SU-DHL-6 (cell line): Measurements from ENCODE around the gene DSTN.

ENCODE experiments used
- H2AFZ ChIP-seq: fragments of 200-600 bp; sonication (generic); 2 replicates; pipeline ENCODE4 v1.6.1; 2014; ENCODE audit warnings: low read depth, mild to moderate bottlenecking, moderate library complexity, mixed read lengths, antibody characterized with exemption, low read length; ENCODE audit not compliant: severe bottlenecking
- H3F3A ChIP-seq: fragments of 200-600 bp; shearing (Covaris generic); 2 replicates; pipeline ENCODE4 v1.6.0; 2016; ENCODE audit warnings: antibody characterized with exemption, mild to moderate bottlenecking; ENCODE audit not compliant: insufficient read depth
- H3K27ac ChIP-seq: fragments of 200-600 bp; sonication (generic); 2 replicates; pipeline ENCODE4 v1.5.1; 2016; ENCODE audit warnings: low read depth, mild to moderate bottlenecking, low read length, moderate library complexity, mixed read lengths
- H3K27me3 ChIP-seq: fragments of 200-600 bp; sonication (generic), shearing (Covaris generic); 2 replicates; pipeline ENCODE4 v1.6.0; 2014; ENCODE audit warnings: mild to moderate bottlenecking, low read length
- H3K36me3 ChIP-seq: fragments of 200-600 bp; sonication (generic); 2 replicates; pipeline ENCODE4 v1.6.1; 2014; ENCODE audit warnings: mild to moderate bottlenecking, low read length, mixed read lengths
- H3K4me2 ChIP-seq: fragments of 300-600, 200-600 bp; shearing (Covaris generic), sonication (generic); 2 replicates; pipeline ENCODE4 v1.6.0; 2014; ENCODE audit warnings: low read length, low read depth, mild to moderate bottlenecking; ENCODE audit not compliant: poor library complexity, severe bottlenecking
- H3K4me3 ChIP-seq: fragments of 200-600 bp; sonication (generic); 2 replicates; pipeline ENCODE4 v1.5.1; 2014; ENCODE audit warnings: antibody characterized with exemption, low read length, mild to moderate bottlenecking, mixed read lengths; ENCODE audit not compliant: insufficient read depth, poor library complexity, severe bottlenecking
- H3K79me2 ChIP-seq: fragments of 200-600 bp; sonication (generic); 2 replicates; pipeline ENCODE4 v1.6.1; 2014; ENCODE audit warnings: mild to moderate bottlenecking, low read length, moderate library complexity; ENCODE audit not compliant: insufficient read depth
- H3K9ac ChIP-seq: fragments of 200-600 bp; sonication (generic); 2 replicates; pipeline ENCODE4 v1.7.0; 2014; ENCODE audit warnings: mild to moderate bottlenecking, low read length
- H3K9me2 ChIP-seq: fragments of 200-600 bp; sonication (generic); replicated peaks from 2 replicates; pipeline ENCODE4 v1.6.1; 2014; ENCODE audit warnings: low read length; ENCODE audit not compliant: insufficient read depth
- H3K9me3 ChIP-seq: fragments of 200-600 bp; sonication (generic); 2 replicates; pipeline ENCODE4 v1.6.1; 2014; ENCODE audit warnings: low read length, mixed read lengths; ENCODE audit not compliant: insufficient read depth
- H4K20me1 ChIP-seq: fragments of 200-600 bp; sonication (generic); 2 replicates; pipeline ENCODE4 v1.6.1; 2014; ENCODE audit warnings: low read depth, mild to moderate bottlenecking, antibody characterized with exemption, low read length, moderate library complexity, mixed read lengths
- EZH2phosphoT487 ChIP-seq: fragments of 200-600 bp; sonication (generic), shearing (Covaris generic); conservative IDR thresholded peaks from 2 replicates; pipeline ENCODE4 v1.6.1; 2018; ENCODE audit warnings: mild to moderate bottlenecking, antibody characterized with exemption, low read length, moderate library complexity, mixed read lengths
- TF ChIP-seq, protein P1 (sequence below): fragments of 200-600 bp; sonication (generic); IDR thresholded peaks from one replicate; pipeline ENCODE4 v1.5.1; 2017; ENCODE audit warnings: antibody characterized with exemption, mild to moderate bottlenecking, low read length, moderate library complexity; ENCODE audit not compliant: insufficient read depth, poor library complexity, severe bottlenecking

DSTN gene

DNA sequence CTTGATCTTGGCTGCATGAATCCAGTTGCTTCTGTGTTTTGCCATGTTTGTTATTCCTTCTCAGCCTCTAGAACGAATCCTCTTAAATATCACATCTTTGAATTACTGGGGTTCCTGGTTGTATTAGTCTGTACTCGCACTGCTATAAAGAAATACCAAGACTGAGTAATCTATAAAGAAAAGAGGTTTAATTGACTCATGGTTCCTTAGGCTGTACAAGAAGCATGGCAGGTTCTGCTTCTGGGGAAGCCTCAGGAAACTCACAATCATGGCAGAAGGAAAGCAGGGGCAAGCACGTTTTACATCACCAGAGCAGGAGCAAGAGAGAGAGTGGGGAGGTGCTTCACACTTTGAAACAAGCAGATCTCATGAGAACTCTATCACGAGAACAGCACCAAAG lies 20.7 kb upstream of the DSTN start:
- Histone ChIP-seq H3K36me3 (no peaks in the 10 kb centered on the region), H3K27me3 (no peaks in the 10 kb centered on the region), H3K27ac (no peak overlapping the region), H3K4me3 (no peak overlapping the region), H3K4me2 (no peak overlapping the region), H3K9ac (no peak overlapping the region), H4K20me1 (no peaks in the 10 kb centered on the region), H3K9me2 (no peaks in the 10 kb centered on the region), H3K79me2 (no peaks in the 10 kb centered on the region), H3K9me3 (no peaks in the 10 kb centered on the region), H3F3A (no peaks in the 10 kb centered on the region), H2AFZ (no peak overlapping the region)
- TF ChIP-seq, protein P1, sequence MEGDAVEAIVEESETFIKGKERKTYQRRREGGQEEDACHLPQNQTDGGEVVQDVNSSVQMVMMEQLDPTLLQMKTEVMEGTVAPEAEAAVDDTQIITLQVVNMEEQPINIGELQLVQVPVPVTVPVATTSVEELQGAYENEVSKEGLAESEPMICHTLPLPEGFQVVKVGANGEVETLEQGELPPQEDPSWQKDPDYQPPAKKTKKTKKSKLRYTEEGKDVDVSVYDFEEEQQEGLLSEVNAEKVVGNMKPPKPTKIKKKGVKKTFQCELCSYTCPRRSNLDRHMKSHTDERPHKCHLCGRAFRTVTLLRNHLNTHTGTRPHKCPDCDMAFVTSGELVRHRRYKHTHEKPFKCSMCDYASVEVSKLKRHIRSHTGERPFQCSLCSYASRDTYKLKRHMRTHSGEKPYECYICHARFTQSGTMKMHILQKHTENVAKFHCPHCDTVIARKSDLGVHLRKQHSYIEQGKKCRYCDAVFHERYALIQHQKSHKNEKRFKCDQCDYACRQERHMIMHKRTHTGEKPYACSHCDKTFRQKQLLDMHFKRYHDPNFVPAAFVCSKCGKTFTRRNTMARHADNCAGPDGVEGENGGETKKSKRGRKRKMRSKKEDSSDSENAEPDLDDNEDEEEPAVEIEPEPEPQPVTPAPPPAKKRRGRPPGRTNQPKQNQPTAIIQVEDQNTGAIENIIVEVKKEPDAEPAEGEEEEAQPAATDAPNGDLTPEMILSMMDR: no peak
- TF ChIP-seq EZH2phosphoT487: no peak

DNA sequence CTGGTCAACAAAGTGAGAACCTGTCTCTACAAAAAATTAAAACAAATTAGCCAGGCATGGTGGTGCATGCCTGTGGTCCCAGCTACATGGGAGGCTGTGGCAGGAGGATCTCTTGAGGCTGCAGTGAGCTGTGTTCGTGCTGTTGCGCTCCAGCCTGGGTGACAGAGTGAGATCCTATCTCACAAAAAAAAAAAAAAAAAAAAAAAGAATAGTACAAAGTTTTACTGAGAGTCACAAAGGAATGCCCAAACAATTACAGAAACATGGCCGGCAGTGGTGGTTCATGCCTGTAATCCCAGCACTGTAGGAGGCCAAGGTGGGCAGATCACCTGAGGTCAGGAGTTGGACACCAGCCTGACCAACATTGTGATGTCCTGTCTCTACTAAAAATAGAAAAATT lies 14.8 kb upstream of the DSTN start:
- H3K79me2 ChIP-seq: no peaks in the 10 kb centered on the region
- no peak overlapping the region for H2AFZ ChIP-seq
- no peak overlapping the region for H3K9ac ChIP-seq
- H3K27me3 ChIP-seq: no peaks in the 10 kb centered on the region
- TF ChIP-seq, protein P1: no peak
- no peaks in the 10 kb centered on the region for H3K9me3 ChIP-seq
- H3K4me2 ChIP-seq: no peak overlapping the region
- no peaks in the 10 kb centered on the region for H3F3A ChIP-seq
- H3K9me2 ChIP-seq: no peaks in the 10 kb centered on the region
- no peaks in the 10 kb centered on the region for H3K36me3 ChIP-seq
- no peaks in the 10 kb centered on the region for H4K20me1 ChIP-seq
- H3K4me3 ChIP-seq: no peak overlapping the region
- H3K27ac ChIP-seq: no peak overlapping the region

DNA sequence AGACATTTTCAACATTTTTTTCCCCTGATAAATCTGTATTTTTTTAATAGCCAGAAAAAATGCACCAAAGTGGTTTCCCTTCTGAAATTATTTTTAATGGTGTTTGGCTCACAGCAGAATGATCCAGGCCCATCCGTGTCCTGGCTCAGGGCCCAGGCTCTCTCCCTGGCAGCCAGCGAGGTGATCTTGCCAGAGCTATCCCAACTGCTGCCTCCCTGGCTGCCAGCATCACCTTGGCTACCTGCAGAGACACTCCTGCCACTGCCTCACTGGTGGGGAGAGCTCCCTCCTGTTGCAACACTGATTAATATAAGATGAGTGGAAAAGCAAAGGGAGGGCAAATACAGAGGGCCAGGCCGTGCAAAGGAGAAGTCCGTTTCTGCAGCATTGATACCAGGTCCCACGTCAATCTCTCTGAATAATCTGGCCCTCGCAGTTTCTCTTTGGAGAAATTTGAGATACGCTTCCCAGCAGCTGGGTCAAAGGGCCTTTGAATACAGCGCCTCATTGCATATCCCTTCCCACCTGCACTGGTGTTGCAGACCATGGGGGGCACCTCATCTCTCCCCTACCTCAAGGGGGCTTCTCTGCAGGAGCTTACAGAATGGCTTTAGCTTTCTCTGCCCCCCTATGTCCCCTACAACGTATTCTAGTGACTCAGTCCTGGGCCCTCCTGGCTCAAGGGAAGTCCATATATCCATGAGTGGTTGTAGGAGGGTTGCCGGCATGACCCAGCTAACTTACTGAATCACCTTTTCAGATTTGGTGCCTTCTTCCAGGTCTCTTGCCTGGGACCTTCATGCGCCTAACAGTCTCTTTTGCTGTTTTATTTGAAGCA lies 12.8 kb upstream of the DSTN start:
- TF ChIP-seq, protein P1: no peak
- TF ChIP-seq EZH2phosphoT487: no peak
- no peaks in the 10 kb centered on the region for H3K9me2 ChIP-seq
- H3K9ac ChIP-seq: no peak overlapping the region
- H3K36me3 ChIP-seq: no peaks in the 10 kb centered on the region
- H3K4me3 ChIP-seq: no peak overlapping the region
- no peaks in the 10 kb centered on the region for H4K20me1 ChIP-seq
- no peaks in the 10 kb centered on the region for H3K9me3 ChIP-seq
- no peaks in the 10 kb centered on the region for H3F3A ChIP-seq
- H3K27ac ChIP-seq: no peak overlapping the region
- H3K79me2 ChIP-seq: no peaks in the 10 kb centered on the region
- H3K27me3 ChIP-seq: no peaks in the 10 kb centered on the region
- no peak overlapping the region for H2AFZ ChIP-seq
- H3K4me2 ChIP-seq: no peak overlapping the region
